Ovary (tissue), 3 donors: Measurements from ENCODE around the gene SHISA9.

Experiments used
- CTCF ChIP-seq, 3 donors: fragments of 450-650 bp in 2 of 3; fragments of 200-600 bp in 1 of 3; IDR thresholded peaks; one replicate each; pipeline versions ENCODE4 v1.5.1 to v1.8.0; 2016 to 2022; ENCODE audit warnings: antibody characterized with exemption in 3 of 3, mild to moderate bottlenecking in 1 of 3
- POLR2A ChIP-seq: fragments of 450-650 bp; IDR thresholded peaks from one replicate; pipeline ENCODE4 v1.6.1; 2017; ENCODE audit warnings: antibody characterized with exemption, mild to moderate bottlenecking, moderate library complexity
- donor health status: DM: no; HTN: no; CAD: no.

DNA sequence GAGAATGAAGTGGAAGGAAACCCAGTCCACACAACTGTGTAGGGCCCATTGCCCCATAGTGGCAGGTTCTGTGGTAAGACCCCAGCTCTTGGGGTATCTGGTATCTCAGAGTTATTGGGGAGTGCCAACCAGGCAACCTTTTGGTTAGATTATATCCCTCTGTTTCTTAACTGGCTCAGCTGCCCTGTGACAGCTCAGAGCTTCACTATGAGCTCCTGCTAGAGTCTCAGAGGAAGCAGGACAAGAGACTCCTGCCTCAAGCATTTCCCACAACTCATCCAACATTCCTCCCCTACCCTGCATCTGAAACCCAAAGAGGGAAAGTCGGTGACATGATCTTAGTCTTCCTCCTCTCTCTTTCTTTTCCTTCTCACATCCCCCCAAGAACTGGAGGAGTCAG lies 292.3 kb downstream of the SHISA9 start:
- no peak for TF ChIP-seq POLR2A
- no peak for TF ChIP-seq CTCF (IDR thresholded peaks at IDR 0.05)
